Retinal pigment epithelial cell (primary cell): ENCODE measurements around the gene RPUSD2.

Experiments used
- DNase-seq: peaks from one replicate; pipeline ENCODE4 v3.0.0-alpha.2; 2010; ENCODE audit warnings: low read depth
- H3K4me3 ChIP-seq: 2 replicates; pipeline ENCODE4 v1.5.1; 2011; ENCODE audit warnings: mild to moderate bottlenecking, low read length, control low read depth, moderate library complexity
- CTCF ChIP-seq: conservative IDR thresholded peaks from 2 replicates; pipeline ENCODE4 v1.5.1; 2011; ENCODE audit warnings: low read depth, low read length, control low read depth, inconsistent platforms

The RPUSD2 gene

GRCh38 chr15:40597024-40597423, 27.9 kb downstream of the RPUSD2 start:
- no peak for TF ChIP-seq CTCF
- no peak for DNase-seq
- H3K4me3 ChIP-seq, result no peak overlapping the region

- H3K4me3 ChIP-seq, result no peak overlapping the region
- no peak for DNase-seq
- TF ChIP-seq CTCF, result no peak
These were observed 29.0 kb downstream of the RPUSD2 start for GRCh38 chr15:40598126-40598525.

DNA sequence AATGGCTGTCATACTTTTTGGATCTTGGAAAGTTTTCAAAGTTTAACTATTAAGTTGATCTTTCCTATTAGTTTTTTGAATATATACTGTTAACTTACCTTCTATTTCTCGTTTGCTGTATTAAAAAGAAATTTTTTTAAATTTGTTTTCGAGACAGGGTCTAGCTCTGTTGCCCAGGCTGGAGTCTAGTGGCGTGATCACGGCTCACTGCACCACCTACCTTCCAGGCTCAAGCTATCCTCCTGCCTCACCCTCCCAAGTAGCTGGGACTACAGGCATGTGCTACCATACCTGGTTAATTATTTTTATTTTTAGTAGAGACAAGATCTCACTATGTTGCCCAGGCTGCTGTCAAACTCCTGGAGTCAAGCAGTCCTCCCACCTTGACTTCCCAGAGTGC, 29.6 kb downstream of the RPUSD2 start:
- no peak overlapping the region for H3K4me3 ChIP-seq
- DNase-seq, result no peak
- TF ChIP-seq CTCF, result no peak

GRCh38 chr15:40600956-40601355, 31.9 kb downstream of the RPUSD2 start:
- no peak for TF ChIP-seq CTCF
- DNase-seq, result no peak
- no peak overlapping the region for H3K4me3 ChIP-seq

DNA sequence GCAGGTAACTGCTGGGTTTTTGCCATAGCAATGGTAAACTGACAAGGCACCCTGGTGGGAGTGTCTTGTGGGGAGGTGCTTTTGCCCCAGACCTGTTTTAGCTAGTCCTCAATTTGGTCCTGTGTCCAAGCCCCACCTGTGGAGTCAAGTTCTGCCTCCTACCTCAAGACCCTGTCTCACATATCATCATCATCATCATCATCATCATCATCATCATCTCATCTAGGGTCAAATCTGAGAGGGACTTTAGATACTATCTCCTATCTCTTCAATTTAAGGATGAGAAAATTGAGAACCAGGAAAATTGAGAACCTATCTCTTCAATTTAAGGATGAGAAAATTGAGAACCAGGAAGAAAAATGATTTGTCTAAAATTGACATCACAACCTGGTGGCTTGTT, 34.8 kb downstream of the RPUSD2 start:
- TF ChIP-seq CTCF, result no peak
- no peak overlapping the region for H3K4me3 ChIP-seq
- DNase-seq, result no peak

GRCh38 chr15:40613080-40613479, 44.0 kb downstream of the RPUSD2 start:
- DNase-seq, result no peak
- TF ChIP-seq CTCF, result no peak
- H3K4me3 ChIP-seq, result no peak overlapping the region

DNA sequence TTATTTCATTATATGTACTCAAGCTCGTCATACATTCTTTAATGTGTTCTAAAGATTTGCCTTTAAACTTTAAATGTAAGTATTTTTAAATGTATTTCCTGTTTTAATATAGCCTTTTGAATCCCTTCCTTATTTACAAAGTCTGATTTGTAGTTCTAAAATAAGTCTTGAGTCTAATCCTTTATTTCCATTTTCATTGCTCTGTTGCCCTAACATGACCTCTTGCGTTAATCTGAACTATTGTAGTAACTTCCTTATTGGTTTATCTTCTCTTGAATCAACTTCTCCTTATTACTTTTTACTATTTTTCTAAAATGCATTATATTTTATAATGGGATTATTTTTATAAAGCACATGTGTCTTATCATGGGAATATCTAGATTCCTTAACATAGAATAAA, 48.9 kb downstream of the RPUSD2 start:
- no peak overlapping the region for H3K4me3 ChIP-seq
- no peak for DNase-seq
- TF ChIP-seq CTCF, result no peak
